ENCODE measurements around the gene ERBB4.

ERBB4 gene
- 0 to 0.49 reads per million in 2 donors for total RNA-seq

DNA sequence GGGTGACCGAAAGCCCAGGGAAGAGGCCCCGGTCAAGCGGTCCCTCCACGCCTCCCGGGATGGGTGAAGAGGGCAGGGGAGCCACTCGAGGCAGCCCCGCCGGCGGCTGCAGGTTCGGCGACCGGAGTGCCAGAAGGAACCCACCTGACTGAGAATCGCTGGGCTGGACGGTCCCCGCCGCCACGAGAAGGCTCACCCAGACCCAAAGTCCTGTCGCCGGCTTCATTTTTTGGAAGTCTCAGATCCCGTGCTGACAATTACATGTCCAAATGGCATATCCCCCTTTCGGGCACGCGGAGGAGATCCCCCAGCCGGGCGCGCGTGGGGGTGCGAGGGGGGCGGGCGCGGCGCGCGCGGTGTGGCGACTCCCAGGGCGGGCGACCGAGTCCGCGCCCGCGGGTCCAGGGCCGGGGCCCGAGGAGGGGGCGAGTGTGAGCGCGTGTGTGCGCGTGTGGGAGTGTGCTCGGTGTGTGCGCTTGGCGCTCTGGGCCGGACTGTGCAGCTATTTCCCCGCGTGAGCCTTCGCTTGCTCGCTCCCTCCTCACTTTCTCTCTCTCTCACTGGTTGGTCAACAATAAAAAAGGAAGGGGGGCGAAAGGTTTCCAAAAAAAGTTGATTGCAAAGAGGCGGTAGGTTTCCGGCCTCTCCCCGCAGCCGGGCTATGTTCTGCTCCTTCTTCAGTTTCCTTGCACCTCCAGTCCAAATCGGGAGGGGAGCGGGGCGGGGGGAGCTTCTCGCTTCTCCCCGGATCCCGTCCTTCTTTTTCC lies at the start of gene ERBB4:
TSS of gene ERBB4 (minus strand) at position 498 of the 767 bp plus-strand sequence. CDS start at position 226, 272 bp downstream.
- DNase-seq, result no peak

- no peak for DNase-seq
These were observed 41.5 kb upstream of the ERBB4 start for GRCh38 chr2:212580117-212580516.

GRCh38 chr2:212556296-212556695 lies 17.7 kb upstream of the ERBB4 start:
- no peak for DNase-seq

- no peak for DNase-seq
These were observed 15.6 kb upstream of the ERBB4 start for GRCh38 chr2:212554233-212554632.

DNA sequence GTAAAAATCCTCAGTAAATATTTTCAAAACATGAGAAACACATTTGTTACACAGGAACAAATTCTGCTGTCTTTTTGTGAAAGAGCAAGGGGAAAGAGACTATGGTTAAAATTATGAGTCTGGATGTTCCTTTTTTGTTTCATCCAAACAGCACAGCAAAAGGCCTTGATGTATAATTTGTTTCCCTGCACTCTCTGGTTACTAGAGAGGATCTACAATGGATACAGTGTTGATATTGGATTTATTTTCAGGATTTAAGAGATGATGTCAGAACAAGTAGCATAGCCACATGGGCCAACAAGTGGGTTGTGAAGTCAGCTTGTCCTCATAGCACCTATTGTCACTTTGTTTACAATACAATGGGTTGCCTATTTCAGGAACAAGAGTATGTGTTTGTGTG lies 11.3 kb upstream of the ERBB4 start:
- DNase-seq, result no peak

GRCh38 chr2:212549463-212549862 lies 10.9 kb upstream of the ERBB4 start:
- DNase-seq, result no peak

GRCh38 chr2:212548455-212548819 lies 9.8 kb upstream of the ERBB4 start:
- no peak for DNase-seq

DNA sequence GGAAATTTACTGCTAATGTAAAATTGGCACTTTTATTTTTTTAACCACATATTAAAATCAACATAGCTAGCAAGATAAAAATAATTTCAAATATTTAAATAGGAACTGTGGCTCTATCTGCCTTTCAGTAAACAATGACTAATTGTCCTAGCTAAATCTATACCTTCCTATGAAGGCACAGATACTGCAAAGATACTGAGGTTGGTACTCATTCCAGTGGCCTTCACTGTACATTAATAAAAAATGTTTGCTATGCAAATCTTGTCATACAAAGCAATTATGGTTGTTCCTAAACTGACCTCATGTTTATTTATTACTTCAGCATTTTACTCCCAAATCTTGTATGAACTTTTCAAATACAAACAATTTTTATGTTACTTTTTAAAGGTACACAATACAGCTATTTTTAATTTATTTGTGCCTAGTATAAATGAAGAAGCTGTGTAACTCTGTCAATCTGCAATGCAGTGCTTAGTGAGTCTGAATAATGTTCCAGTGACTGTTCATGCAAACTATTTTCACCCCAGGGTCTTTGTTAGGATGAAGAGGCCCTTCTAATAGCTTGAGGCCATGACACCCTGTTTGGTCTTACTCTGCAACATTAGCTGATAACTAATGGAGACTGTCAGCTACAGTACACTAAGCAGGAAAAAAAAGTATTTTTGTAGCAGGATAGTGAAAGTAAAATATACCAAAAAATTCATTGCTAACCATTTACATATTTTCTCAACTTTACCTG lies 9.3 kb upstream of the ERBB4 start:
- DNase-seq, result no peak

DNA sequence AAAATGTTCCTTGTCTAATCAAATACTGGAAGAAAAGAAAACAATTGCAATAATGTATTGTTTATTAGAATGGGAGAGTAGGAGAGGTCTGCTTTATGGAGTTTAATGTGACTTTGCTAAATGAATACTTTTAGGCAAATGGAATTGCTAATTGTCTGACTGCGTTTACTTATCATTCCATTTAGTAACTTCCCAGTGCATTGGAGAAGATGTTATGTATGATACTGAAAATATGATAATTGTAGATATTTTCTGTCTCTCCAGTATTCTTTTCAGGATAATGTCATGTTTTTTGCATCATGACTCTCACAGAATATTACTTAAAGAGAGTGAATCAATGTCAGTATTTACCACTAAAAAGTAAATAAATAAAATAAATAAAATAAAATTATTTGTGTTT lies 8.1 kb upstream of the ERBB4 start:
- DNase-seq, result no peak

GRCh38 chr2:212540341-212540740 lies 1.7 kb upstream of the ERBB4 start:
- DNase-seq, result no peak

DNA sequence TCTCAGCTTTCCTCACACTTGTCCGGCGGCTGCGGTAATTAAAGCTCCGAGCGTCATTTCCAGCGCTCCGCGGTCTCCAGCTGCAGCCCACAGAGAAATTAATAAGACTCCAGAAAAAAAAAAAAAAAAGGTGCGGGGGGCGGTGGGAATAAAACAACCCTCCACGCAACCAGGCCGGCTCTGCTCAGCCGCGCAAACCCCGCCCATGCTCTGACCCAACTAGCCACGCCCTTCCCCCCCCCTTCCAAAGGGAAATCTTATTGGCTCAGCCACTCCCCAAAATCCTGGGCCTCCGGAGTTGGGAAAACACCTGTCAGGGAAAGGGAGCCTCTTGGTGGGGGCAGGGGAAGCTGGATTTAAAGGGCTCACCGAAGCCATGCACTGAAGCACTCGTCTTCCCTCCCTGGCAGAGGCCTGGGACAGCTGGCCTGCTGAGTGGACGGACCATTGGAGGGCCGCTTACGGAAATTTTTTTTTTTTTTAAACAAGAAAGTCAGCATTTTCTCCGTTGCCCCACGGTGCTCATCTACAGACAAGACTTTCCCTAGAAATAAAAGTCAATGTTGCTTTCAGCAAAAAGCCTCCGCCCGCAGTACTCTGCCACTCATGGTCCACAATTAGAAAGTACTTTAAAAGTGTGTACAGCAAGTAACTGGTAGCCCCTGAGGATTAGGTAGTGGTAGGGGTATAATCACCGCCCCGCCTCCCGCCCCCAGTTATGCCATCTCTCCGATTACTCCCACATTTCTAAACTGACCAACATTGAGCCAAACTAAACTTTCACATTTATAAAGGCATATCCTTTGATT lies 674 bp upstream of the ERBB4 start:
- no peak for DNase-seq

- DNase-seq, result no peak
These were observed 787 bp downstream of the ERBB4 start for GRCh38 chr2:212537726-212538304.

DNA sequence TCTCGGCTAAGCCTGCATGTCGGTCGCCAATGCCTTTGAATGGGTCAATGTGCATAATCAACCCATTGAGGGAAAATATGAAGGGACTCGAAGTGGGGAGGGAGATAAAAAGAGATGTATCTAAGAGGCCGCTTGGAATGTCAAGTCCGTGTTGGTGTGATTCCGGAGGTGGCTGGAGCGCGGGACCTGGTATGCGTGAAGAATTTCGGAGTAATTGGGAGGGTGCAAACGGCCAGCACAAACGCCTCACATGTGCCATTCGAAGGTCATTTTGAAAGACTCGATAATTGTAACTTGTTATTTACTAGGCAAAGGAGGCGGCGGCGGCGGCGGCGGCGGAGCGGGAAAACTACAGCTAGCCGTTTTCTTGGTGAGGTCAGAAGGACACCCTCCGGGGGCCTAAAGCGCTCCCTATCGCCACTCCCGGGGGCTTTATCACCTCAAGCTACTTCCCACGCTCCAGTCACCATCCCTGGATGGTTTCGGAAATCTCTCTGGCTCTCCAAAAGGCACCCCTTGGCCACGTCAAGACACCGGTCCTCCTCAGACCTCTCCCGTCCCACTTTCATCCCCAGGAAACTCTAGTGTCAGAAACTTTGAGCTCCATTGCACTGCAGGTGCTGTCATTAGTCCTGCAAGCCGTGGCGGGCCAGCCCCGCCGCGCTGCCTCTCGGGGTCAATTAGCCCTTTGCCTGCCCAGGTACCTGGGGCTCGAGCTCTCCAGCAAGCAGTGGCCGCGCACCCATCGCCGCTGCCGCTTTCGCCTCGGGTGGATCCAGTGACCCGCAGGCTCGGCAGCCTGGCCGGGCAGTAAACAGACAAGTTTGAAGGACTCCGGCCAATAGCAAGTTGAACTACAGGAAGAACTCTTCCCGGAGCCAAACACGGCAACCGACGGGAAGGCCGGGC lies 1.5 kb downstream of the ERBB4 start:
- no peak for DNase-seq

- DNase-seq, result no peak
These were observed 2.4 kb downstream of the ERBB4 start for GRCh38 chr2:212535996-212536816.

DNA sequence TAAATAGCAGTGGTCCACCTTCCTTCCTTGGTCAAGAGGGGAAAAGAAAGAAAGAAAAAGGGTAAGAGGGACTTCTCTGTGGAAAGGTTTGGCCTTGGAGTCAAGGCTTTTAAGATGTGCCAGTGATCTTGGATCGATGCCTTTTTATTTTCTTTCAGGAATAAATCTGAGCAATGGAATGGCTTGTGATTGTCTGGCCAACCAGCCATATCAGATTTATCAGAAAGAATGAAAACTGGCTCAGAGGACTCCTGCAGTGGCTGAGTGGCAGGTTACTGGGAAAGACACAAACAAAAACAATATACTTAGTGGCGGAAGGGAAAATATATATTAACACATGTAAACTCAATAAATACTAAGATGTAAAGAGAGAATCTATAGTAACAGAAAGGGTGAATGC lies 4.3 kb downstream of the ERBB4 start:
- DNase-seq, result no peak

- DNase-seq, result no peak
These were observed 6.0 kb downstream of the ERBB4 start for GRCh38 chr2:212532585-212532984.

DNA sequence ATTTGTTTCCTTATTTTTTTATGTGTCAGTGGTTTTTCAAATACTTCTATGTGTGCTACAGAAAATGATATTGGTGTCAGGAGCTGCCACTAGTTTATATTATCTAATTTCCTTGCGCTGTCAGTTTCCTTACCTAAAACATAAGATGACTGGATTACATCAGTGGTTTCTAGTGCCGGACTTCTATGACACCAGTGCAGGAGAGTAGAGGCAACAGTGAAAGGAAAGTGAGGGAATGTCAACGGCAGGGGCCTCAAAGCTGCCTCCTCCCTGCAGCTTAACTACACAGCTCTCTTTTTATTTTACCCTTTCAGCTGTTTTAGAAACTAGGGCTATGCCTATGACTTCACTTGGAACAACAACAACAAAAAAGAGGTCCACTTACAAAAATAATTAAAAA lies 6.5 kb downstream of the ERBB4 start:
- DNase-seq, result no peak

- no peak for DNase-seq
These were observed 7.1 kb downstream of the ERBB4 start for GRCh38 chr2:212531499-212531898.

- no peak for DNase-seq
These were observed 7.6 kb downstream of the ERBB4 start for GRCh38 chr2:212530991-212531390.

DNA sequence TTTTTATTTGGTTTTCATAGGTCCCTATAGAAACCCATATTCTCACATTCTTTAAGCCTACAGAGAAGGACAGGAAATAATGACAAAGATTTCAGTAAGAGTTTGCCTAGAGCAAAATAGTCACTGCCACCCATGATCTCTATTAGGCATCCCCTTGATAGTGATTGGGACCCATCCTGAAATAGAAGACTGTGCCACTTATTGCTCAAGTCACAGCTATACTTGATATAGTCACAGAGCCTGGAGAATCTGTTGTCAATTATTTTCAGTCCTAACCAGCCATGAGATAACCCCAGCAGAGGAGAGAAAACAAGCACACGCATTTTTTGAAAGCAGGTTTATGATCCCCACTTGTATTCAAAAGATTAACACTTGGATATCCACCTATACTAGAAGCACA lies 8.2 kb downstream of the ERBB4 start:
- no peak for DNase-seq

Measured in T-helper 9 cell (primary cell).